KBM-7 (cell line): ENCODE data around the gene TMEM271.

Source experiments
- DNase-seq: peaks from one replicate; pipeline ENCODE4 v3.0.0-alpha.2; 2015
- in situ Hi-C: fragments of 300-500 bp; cut with MboI; formaldehyde crosslinking; loops from 2 replicates; pipeline ENCODE4 v1.14.3; 2020; ENCODE audit warnings: low sequenced_read_pairs, low pct_unique_long_range_greater_than_20kb, mixed read lengths

TMEM271 gene

GRCh38 chr4:537436-538264 lies 38.4 kb downstream of the TMEM271 start:
- in situ Hi-C loops, result no loop called here

DNA sequence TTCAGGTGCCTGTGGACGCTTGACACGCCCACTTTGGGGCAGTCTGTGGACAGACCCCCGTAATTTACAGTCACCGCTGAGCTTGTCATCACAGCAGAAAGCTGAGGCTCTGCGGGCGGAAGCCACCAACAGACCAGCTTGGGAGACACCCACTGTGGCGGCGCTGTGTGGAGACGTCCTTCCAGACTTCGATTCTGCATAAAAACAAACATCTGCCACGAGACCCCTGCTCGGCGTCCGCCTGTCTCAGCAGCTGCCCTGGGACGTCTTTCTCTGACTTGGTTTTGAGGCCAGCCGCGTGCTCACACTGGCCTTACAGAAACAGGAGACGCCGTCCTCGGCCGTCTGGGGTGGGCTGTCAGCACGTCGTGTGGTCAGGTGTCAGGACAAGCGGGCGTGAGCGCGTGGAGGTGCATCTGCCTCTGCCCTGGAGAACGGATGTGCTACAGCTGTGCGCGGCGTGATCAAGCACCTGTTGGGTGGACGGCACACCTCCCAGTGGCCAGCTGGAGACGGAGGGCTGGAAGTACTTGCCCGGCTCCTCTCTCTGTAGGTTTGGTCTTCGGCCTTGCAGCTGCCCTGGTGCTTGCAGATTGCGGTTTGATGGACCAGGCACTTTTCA lies 39.6 kb downstream of the TMEM271 start:
- in situ Hi-C loops, result no loop called here
- no peak for DNase-seq

More at GRCh38 chr4:537436-538264, 38.4 kb downstream of the TMEM271 start:
- DNase-seq, result no peak

DNA sequence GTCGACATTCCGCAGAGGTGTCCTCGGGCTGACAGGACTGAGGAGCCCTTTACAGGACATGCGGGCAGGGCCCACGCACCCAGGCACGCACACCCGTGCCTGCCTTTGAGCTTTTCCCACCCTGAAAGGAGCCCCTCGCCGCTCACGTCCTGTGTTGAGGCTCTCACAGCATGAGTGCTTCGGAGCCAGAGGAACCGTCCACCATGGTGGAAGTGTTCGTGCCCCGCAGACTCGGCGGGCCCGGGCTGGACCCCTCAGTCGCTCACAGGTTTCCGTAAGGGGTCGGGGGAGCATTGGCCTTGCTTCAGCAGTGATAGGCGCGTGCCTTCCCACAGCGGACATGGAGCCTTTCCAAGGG lies 40.2 kb downstream of the TMEM271 start:
- DNase-seq, result no peak
- in situ Hi-C loops, result no loop called here

GRCh38 chr4:535181-535923 lies 40.7 kb downstream of the TMEM271 start:
- DNase-seq, result no peak
- in situ Hi-C loops, result no loop called here

DNA sequence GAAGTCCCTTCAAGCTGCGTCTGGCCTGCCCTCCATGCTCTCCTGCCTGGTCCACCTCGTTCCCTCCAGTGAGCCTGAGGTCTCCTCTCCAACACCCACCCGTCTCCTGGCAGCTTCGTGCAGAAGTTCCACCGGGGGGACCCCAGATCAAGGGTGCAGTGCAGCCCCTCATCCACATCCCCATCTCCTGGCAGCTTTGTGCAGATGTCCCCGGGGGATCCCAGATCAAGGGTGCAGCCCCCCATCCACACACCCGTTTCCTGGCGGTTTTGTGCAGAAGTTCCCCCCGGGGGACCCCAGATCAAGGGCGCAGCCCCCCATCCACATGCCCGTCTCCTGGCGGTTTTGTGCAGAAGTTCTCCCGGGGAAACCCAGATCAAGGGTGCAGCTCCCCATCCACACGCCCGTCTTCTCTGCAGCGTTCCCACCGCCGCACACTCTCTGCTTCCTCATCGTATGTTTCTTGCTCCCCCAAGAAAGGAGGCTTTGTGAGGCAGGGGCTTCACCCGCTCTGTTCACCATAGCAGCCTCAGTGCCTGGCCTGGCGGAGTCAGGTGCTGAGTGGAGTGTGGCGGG lies 41.4 kb downstream of the TMEM271 start:
- DNase-seq, result no peak
- in situ Hi-C loops, result no loop called here

GRCh38 chr4:534101-534575 lies 42.0 kb downstream of the TMEM271 start:
- DNase-seq, result no peak
- in situ Hi-C loops, result no loop called here

GRCh38 chr4:533318-534100 lies 42.6 kb downstream of the TMEM271 start:
- in situ Hi-C loops, result no loop called here
- DNase-seq, result no peak

DNA sequence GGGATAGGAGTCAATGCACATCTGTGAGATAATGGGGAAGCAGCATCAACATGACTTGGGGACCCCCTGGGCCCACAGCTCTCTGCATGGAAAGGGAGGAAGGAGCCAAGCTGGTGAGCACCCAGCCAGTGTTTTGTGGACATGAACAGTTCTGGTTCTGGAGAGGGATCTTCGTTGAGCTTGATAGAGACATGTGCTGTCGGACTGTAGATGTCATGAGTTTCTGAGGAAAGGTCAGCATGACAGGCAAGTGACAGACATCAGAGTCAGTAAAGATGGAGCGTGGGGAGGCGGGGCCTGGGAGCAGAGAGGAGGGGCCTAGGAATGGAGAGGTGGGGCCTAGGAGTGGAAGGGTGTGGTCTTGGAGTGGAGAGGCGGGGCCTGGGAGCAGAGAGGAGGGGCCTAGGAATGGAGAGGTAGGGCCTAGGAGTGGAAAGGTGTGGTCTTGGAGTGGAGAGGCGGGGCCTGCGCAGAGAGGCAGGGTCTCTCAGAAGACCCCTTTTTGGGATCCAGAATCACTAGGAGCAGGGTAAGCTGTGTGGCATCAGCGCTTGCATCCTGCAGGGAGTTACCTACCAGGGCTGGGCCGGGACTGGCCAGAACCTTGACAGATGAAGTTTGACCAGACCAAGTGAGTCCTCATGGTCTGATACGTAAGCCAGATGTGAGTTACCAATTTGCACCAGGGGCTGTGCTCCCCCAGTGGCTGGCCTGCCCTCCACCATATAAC lies 43.3 kb downstream of the TMEM271 start:
- no peak for DNase-seq
- in situ Hi-C loops, result no loop called here

DNA sequence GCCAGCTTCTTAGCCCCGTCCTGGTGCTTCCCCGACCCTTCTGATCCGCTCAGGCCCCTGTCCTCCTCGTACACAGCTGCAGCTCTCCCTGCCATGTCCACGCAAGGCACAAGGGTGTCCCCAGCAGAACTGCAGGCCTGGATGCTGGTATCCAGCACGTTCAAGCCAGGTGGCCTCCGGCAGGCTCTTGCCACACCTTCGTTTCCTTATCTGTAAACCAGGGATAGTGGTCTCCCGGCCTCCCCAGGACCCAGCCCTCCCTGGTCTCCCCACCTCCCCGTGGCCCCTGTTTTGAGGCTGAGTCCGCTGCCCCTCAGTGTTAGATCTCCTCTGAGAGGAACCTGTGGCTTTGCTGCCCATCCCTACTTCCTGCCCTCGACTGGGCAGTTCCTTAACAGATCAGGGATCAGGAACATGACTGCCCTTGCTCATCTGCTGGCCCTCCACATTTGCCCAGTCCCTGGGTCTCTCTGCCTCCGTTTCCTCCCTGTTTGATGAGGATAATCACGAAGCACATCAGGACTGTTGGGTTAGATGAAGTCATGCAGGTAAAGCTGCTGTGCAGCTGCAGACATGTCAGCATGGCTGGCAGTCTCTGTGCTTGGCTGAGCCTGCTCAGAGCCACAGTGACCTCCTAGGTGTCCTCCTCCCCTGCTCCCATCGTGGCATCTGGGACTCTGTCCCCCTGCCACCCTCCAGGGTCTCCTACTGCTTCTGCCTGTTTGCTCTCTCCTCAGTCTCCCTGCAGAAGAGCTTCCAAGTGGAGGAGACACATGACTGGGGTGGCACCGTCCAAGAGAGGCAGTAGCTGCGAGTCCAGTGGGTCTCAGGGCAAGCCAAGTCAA lies 44.2 kb downstream of the TMEM271 start:
- DNase-seq, result no peak
- in situ Hi-C loops, result no loop called here

DNA sequence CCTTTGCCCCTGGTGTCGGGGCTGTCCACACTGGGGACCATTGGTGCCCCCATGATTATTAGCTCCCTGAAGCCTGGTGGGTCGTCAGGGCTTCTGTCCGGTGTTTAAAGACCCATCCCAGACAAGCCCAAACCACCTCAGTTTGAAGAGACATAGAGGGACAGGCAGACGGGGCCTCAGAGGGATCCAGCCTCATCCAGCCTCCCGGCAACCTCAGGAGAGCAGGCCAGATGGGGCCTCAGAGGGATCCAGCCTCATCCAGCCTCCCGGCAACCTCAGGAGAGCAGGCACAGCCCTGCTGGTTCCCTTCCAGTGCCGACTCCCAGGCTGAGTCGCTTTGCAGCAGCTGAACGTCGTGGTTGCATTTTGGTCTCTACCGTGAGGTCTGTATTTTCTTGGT lies 45.0 kb downstream of the TMEM271 start:
- in situ Hi-C loops, result no loop called here
- DNase-seq, result no peak

GRCh38 chr4:530017-530781 lies 45.9 kb downstream of the TMEM271 start:
- DNase-seq, result no peak
- in situ Hi-C loops, result no loop called here

- in situ Hi-C loops, result no loop called here
- no peak for DNase-seq
These were observed 46.5 kb downstream of the TMEM271 start for GRCh38 chr4:529563-529962.

DNA sequence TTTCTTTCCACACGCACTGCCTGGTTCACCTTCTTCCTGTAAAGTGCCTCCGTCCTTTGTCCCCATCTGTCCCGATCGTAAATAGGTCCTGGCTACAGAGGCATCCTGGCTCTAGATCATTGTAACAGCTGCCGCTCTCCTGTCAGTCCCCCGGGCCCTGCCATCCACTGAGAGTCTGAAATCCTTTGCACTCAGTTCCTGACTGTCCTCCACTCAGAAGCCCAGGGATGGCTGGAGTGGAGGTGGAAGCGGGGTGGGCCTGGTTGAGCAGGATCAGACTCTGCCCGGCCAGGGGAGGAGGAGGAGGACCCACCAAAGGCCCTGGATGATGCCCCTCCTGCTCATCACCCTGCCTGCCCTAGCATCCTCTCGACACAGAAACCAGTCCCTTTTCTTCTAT lies 47.3 kb downstream of the TMEM271 start:
- in situ Hi-C loops, result no loop called here

DNA sequence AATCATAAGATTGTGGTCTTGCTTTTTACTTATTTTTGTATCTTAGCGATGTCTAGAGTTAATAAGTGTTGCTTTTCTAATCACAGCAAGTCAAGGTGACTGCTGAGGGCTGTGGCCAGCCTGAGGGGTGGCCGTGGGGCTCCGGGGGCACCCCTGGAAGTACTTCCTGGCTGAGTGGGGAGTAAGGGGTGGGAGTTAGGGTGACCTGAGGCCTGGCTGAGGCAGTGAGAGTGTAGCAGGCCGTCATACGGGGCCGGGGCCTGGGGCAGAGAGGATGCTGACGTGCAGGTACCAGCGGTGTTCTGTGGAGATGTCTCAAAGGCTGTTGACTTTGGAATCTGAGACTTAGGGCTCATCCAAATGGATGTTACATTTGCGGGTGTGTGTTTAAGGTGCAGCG lies 47.8 kb downstream of the TMEM271 start:
- in situ Hi-C loops, result no loop called here
- DNase-seq, result no peak

More for the DNA sequence above, 47.3 kb downstream of the TMEM271 start:
- DNase-seq, result no peak

DNA sequence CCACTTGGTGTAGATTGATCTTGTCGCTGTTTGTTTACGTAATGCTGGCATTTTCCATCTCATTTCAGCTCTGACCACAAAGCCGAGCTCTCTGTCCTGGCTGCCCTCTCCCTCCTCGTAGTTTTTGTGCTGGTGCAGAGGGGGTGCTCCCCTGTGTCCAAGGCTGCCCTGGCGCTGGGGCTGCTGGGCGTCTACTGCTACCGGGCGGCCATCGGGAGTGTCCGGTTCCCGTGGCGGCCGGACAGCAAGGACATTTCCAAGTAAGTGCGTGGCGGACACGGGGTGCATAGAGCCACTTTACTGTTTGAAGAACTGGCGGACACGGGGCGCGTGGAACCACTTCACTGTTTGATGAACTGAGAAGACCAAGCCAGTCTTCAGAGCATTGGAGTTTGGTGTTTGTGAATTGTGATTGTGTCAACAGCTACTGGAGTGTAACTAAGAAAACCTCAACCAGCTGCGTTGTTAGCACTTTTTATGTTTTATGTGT lies 49.1 kb downstream of the TMEM271 start:
- no peak for DNase-seq
- in situ Hi-C loops, result no loop called here

DNA sequence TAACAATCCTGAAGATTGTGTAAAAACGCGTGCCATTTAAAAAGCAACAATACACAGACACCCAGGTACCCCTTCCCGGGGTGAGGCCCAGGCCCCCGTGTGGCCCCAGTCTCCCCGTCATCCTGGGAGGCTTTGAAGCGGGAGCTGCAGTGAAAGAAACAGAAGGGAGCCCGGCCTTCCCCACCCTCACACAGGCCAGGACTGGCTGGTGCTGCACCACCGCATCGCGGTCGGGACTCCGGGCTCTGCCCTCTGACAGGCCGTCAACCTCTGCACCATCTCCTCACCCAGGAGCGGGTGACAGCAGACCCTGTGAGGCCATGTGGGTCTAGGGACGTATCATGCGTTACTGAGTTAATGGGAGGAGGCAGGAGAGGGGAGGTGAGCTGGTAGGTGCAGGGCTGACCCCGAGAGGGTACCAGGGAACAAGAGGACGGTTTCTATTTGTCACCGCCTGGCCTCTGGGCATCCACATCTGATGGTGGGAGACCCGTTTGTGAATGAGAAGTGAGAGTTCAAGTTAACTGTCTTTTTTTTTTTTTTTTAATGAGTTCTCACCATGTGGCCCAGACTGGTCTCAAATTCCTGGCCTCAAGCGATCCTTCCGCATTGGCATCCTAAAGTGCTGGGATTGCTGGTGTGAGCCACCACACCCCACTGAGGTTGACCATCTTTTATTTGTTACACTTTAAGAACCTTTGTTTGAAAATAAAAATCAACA lies 49.7 kb downstream of the TMEM271 start:
- in situ Hi-C loops, result no loop called here
- DNase-seq, result no peak
